Fibroblast of skin of left biceps (primary cell): ENCODE data around the gene OR5H2.

ENCODE experiments used
- DNase-seq, 2 experiments: peaks; one replicate each; pipeline ENCODE4 v3.0.0-alpha.2; 2013; ENCODE audit warnings: low read depth in 2 of 2

The OR5H2 gene

DNA sequence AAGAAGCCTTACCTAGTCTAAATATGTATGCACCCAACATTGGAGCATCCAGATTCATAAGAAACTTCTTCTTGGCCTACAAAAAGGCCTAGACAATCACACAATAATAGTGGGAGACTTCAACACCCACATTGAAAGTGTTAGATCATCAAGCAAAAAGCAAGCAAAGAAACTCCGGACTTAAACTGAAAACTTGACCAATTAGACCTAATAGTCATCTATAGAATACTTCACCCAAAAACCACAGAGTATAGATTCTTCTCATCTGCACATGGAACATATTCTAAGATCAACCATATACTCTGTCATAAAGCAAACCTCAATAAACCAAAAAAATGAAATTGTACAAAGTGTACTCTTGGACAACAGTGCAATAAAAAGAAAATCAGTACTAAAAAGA lies 49.0 kb downstream of the OR5H2 start:
- DNase-seq = no peak
